ENCODE data around the gene METTL9. TPM values are rescaled to one million over a fixed set of nuclear protein-coding genes. Genes with fewer than 3 reads are reported as not detected.

METTL9 gene
- total and polyA plus RNA-seq, 2 of the 4 experiments (the other 2 are of a cell fraction) = 54.8 to 95.5 TPM

- Histone ChIP-seq H3K23ac (ENCODE audit: low read depth, low read length) (no peak overlapping the region), H4K8ac (ENCODE audit: low read depth in 2 of 2, low read length in 2 of 2) (no peak overlapping the region), H3K27me3 (ENCODE audit: control insufficient read depth, insufficient read depth, low read length) (no peaks in the 10 kb centered on the region), H4K20me1 (ENCODE audit: insufficient read depth, low read length) (no peaks in the 10 kb centered on the region), H4K5ac (ENCODE audit: low read depth, low read length) (no peak overlapping the region), H3K79me1 (ENCODE audit: low read depth in 1 of 2, low read length in 2 of 2) (no peaks in the 10 kb centered on the region), H3K14ac (replicated peaks; ENCODE audit: low read depth, low read length) (no peak overlapping the region), H3K9ac (ENCODE audit: low read depth, low read length) (no peak overlapping the region), H2AFZ (replicated peaks; ENCODE audit: low read length, poor library complexity) (no peak overlapping the region), H3K36me3 (ENCODE audit: control insufficient read depth, insufficient read depth, low read length) (no peaks in the 10 kb centered on the region), H2BK5ac (ENCODE audit: low read depth, low read length, poor library complexity, severe bottlenecking) (no peak overlapping the region), H3K9me1 (ENCODE audit: insufficient read depth, low read length) (0 out of 2 replicates have a peak, but pooled peaks cover 3% of the 10 kb centered on the region), H4K91ac (ENCODE audit: insufficient read depth, low read depth, low read length) (no peak overlapping the region), H2BK20ac (ENCODE audit: low read depth, low read length) (no peak overlapping the region), H3K9me3 (ENCODE audit: control insufficient read depth, insufficient read depth, low read length) (no peaks in the 10 kb centered on the region), H3K4me2 (ENCODE audit: low read depth, low read length) (no peak overlapping the region), H2AK5ac (ENCODE audit: low read depth, low read length) (no peak overlapping the region), H3K4me1 (ENCODE audit: control insufficient read depth, insufficient read depth, low read length) (no peaks in the 10 kb centered on the region; the same call in 1 of the 2 replicates), H2BK120ac (ENCODE audit: low read depth, low read length) (no peak overlapping the region), H2BK15ac (ENCODE audit: low read depth, low read length) (no peak overlapping the region), H3K18ac (ENCODE audit: low read depth, low read length) (no peak overlapping the region), H3K4ac (ENCODE audit: low read depth, low read length) (no peak overlapping the region), H3K27ac (ENCODE audit: insufficient read depth, low read length) (no peak overlapping the region), H2AK9ac (replicated peaks; ENCODE audit: low read depth, low read length, poor library complexity) (no peak overlapping the region), H3K56ac (ENCODE audit: extremely low read depth, insufficient read depth, low read length) (no peak overlapping the region), H3K4me3 (ENCODE audit: insufficient read depth, low read depth, low read length) (no peak overlapping the region)
- CTCF ChIA-PET = interaction anchor here (0.9 kb wide), 1 partner anchor 118 kb away, joined by 3 read pairs; no protein-coding TSS in a partner anchor
- intact Hi-C loops (cut with micrococcal nuclease) (no loop called here), dilution Hi-C loops (cut with HindIII; ENCODE audit: low sequenced_read_pairs, unreplicated experiment) (no loop called here), in situ Hi-C loops (cut with MboI; ENCODE audit: low sequenced_read_pairs) (loop anchor here (10.0 kb wide), 1 partner anchor 63 kb away; the partner anchor contains the start of gene IGSF6)
- no peak for TF ChIP-seq SMC3 (IDR thresholded peaks at IDR 0.05; ENCODE audit: low read depth, low read length)
- no peak for TF ChIP-seq MAZ (IDR thresholded peaks at IDR 0.05; ENCODE audit: borderline replicate concordance, low read depth, low read length)
- TF ChIP-seq CTCF (conservative IDR thresholded peaks at IDR 0.05; ENCODE audit: low read depth, low read length) = no peak
- no peak for TF ChIP-seq CHD1 (IDR thresholded peaks at IDR 0.05; ENCODE audit: low read depth, low read length)
- no peak for TF ChIP-seq FOS (IDR thresholded peaks at IDR 0.05; ENCODE audit: low read depth, low read length)
- TF ChIP-seq USF2 (IDR thresholded peaks at IDR 0.05; ENCODE audit: low read depth, low read length) = no peak
- TF ChIP-seq CEBPB (IDR thresholded peaks at IDR 0.05; ENCODE audit: low read depth, low read length) = no peak
- no peak for TF ChIP-seq RAD21 (IDR thresholded peaks at IDR 0.05; ENCODE audit: low read length)
- TF ChIP-seq BHLHE40 (IDR thresholded peaks at IDR 0.05; ENCODE audit: low read depth, low read length) = no peak
- DNase-seq (no peak), ATAC-seq (ENCODE audit: low read depth) (no peak)
- POLR2A ChIA-PET (ENCODE audit: unreplicated experiment) = interaction anchor here (0.7 kb wide), 1 partner anchor 181 kb away, joined by 6 read pairs; no protein-coding TSS in a partner anchor
- no TSS peak for BruUV-seq (replicated peaks)
- WGBS, 2 experiments (ENCODE audit: extremely low coverage in 2 of 2, insufficient read length in 1 of 2) = 54% methylated on average over 3 of the region's 9 CpGs; no CpG with 5 or more reads in 1 of the 2 experiments
Observed at GRCh38 chr16:21592191-21592590, 7.2 kb upstream of the METTL9 start.
